Measurements from ENCODE around the gene CLMP. TPM values are rescaled to one million over a fixed set of nuclear protein-coding genes. Genes with fewer than 3 reads are reported as not detected.

Gene CLMP
- polyA plus RNA-seq, 1 donor (not counting 4 experiments of a cell fraction or from before 2014, with no cell fraction given) = 2.7 TPM

DNA sequence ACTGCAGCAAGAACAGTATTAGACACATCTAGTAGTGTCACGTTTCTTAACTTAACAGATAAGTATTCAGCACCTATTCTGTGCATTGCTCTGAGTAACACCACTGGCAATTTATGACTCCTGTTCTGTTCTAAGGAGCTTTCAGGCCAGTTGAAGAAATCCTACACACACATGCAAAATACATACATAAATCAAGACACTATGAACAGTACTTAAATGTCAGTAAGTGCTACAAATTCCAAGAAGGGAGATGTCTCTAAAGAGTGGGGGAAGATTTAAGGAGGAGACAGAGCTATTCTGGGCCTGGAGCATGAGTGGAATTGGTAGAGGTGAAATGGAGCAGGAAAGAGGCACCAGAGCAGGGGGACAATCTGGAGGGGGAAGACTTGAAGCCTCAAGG is 46.2 kb upstream of the CLMP start:
- no peak for FAIRE-seq
- dilution Hi-C loops (cut with MboI; ENCODE audit: extremely low pct_ligation_motif_present, low sequenced_read_pairs) = no loop called here
- Histone ChIP-seq H3K9me3 (ENCODE audit: control insufficient read depth, low read depth, low read length) (no peaks in the 10 kb centered on the region), H3K9ac (ENCODE audit: control insufficient read depth, extremely low read depth, insufficient read depth, low read length) (no peak overlapping the region), H3K27ac (ENCODE audit: control insufficient read depth, insufficient read depth, low read length) (no peak overlapping the region), H3K4me1 (ENCODE audit: control insufficient read depth, extremely low read depth, insufficient read depth, low read length) (peaks cover 5% of the 10 kb centered on the region), H3K4me3 (ENCODE audit: control insufficient read depth in 2 of 3, extremely low read depth in 1 of 3, insufficient read depth in 2 of 3, low read depth in 1 of 3, low read length in 3 of 3) (no peak overlapping the region), H4K20me1 (ENCODE audit: control insufficient read depth, extremely low read depth, insufficient read depth, low read length) (no peaks in the 10 kb centered on the region), H3K27me3 (ENCODE audit: control insufficient read depth, extremely low read depth, insufficient read depth, low read length) (no peaks in the 10 kb centered on the region), H3K4me2 (ENCODE audit: control insufficient read depth, extremely low read depth, insufficient read depth, low read depth, low read length) (no peak overlapping the region), H3K79me2 (ENCODE audit: control insufficient read depth, insufficient read depth, low read length) (no peaks in the 10 kb centered on the region), H3K9me1 (ENCODE audit: control insufficient read depth, extremely low read depth, insufficient read depth, low read length) (no peaks in the 10 kb centered on the region), H3K36me3 (ENCODE audit: control insufficient read depth in 2 of 2, extremely low read depth in 1 of 2, insufficient read depth in 2 of 2, low read length in 2 of 2) (no peaks in the 10 kb centered on the region), H2AFZ (ENCODE audit: control insufficient read depth, low read length) (no peak overlapping the region)
- no peak for DNase-seq (ENCODE audit: low read depth, low spot score)
- TF ChIP-seq EZH2 (IDR thresholded peaks at IDR 0.05; ENCODE audit: low read length) = no peak
- TF ChIP-seq, protein P1, sequence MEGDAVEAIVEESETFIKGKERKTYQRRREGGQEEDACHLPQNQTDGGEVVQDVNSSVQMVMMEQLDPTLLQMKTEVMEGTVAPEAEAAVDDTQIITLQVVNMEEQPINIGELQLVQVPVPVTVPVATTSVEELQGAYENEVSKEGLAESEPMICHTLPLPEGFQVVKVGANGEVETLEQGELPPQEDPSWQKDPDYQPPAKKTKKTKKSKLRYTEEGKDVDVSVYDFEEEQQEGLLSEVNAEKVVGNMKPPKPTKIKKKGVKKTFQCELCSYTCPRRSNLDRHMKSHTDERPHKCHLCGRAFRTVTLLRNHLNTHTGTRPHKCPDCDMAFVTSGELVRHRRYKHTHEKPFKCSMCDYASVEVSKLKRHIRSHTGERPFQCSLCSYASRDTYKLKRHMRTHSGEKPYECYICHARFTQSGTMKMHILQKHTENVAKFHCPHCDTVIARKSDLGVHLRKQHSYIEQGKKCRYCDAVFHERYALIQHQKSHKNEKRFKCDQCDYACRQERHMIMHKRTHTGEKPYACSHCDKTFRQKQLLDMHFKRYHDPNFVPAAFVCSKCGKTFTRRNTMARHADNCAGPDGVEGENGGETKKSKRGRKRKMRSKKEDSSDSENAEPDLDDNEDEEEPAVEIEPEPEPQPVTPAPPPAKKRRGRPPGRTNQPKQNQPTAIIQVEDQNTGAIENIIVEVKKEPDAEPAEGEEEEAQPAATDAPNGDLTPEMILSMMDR (optimal IDR thresholded peaks at IDR 0.05 in 1 of 3, IDR thresholded peaks at IDR 0.05 in 1 of 3, conservative IDR thresholded peaks at IDR 0.05 in 1 of 3; ENCODE audit: extremely low read depth in 1 of 3, insufficient read depth in 2 of 3, low read length in 3 of 3) = no peak

- Histone ChIP-seq H3K27ac (ENCODE audit: control insufficient read depth, insufficient read depth, low read length) (no peak overlapping the region), H3K36me3 (ENCODE audit: control insufficient read depth in 2 of 2, extremely low read depth in 1 of 2, insufficient read depth in 2 of 2, low read length in 2 of 2) (no peaks in the 10 kb centered on the region), H2AFZ (ENCODE audit: control insufficient read depth, low read length) (no peak overlapping the region), H3K79me2 (ENCODE audit: control insufficient read depth, insufficient read depth, low read length) (no peaks in the 10 kb centered on the region), H3K9me1 (ENCODE audit: control insufficient read depth, extremely low read depth, insufficient read depth, low read length) (no peaks in the 10 kb centered on the region), H4K20me1 (ENCODE audit: control insufficient read depth, extremely low read depth, insufficient read depth, low read length) (no peaks in the 10 kb centered on the region), H3K4me3 (ENCODE audit: control insufficient read depth in 2 of 3, extremely low read depth in 1 of 3, insufficient read depth in 2 of 3, low read depth in 1 of 3, low read length in 3 of 3) (no peak overlapping the region), H3K4me2 (ENCODE audit: control insufficient read depth, extremely low read depth, insufficient read depth, low read depth, low read length) (no peak overlapping the region), H3K9me3 (ENCODE audit: control insufficient read depth, low read depth, low read length) (no peaks in the 10 kb centered on the region), H3K4me1 (ENCODE audit: control insufficient read depth, extremely low read depth, insufficient read depth, low read length) (peaks cover 5% of the 10 kb centered on the region), H3K27me3 (ENCODE audit: control insufficient read depth, extremely low read depth, insufficient read depth, low read length) (no peaks in the 10 kb centered on the region), H3K9ac (ENCODE audit: control insufficient read depth, extremely low read depth, insufficient read depth, low read length) (no peak overlapping the region)
- TF ChIP-seq, protein P1 (optimal IDR thresholded peaks at IDR 0.05 in 1 of 3, IDR thresholded peaks at IDR 0.05 in 1 of 3, conservative IDR thresholded peaks at IDR 0.05 in 1 of 3; ENCODE audit: extremely low read depth in 1 of 3, insufficient read depth in 2 of 3, low read length in 3 of 3) = no peak
- TF ChIP-seq EZH2 (IDR thresholded peaks at IDR 0.05; ENCODE audit: low read length) = no peak
- dilution Hi-C loops (cut with MboI; ENCODE audit: extremely low pct_ligation_motif_present, low sequenced_read_pairs) = no loop called here
- DNase-seq (ENCODE audit: low read depth, low spot score) (no peak), FAIRE-seq (peak; percentile 9)
These were observed 44.4 kb upstream of the CLMP start for GRCh38 chr11:123239191-123240150.

Data from keratinocyte (primary cell).